HG03457 (cell line): ENCODE data around the gene PIEZO1.

Experiments
- ATAC-seq: cut with Tn5 transposase; IDR thresholded peaks from one replicate; pipeline ENCODE4 v1.9.1; 2021; ENCODE audit warnings: moderate number of reproducible peaks; ENCODE audit not compliant: unreplicated experiment

PIEZO1 gene

GRCh38 chr16:88768071-88768783, 16.8 kb downstream of the PIEZO1 start:
- ATAC-seq = no peak

- ATAC-seq = no peak
These were observed 17.4 kb downstream of the PIEZO1 start for GRCh38 chr16:88767546-88768070.

- ATAC-seq = no peak
These were observed 18.0 kb downstream of the PIEZO1 start for GRCh38 chr16:88766975-88767374.

GRCh38 chr16:88764913-88765349, 20.1 kb downstream of the PIEZO1 start:
- ATAC-seq = no peak

GRCh38 chr16:88764080-88764479, 20.9 kb downstream of the PIEZO1 start:
- ATAC-seq = no peak

GRCh38 chr16:88763502-88764053, 21.4 kb downstream of the PIEZO1 start:
- no peak for ATAC-seq

GRCh38 chr16:88762941-88763340, 22.1 kb downstream of the PIEZO1 start:
- ATAC-seq = no peak

GRCh38 chr16:88762258-88762870, 22.7 kb downstream of the PIEZO1 start:
- ATAC-seq = no peak

GRCh38 chr16:88761830-88762229, 23.2 kb downstream of the PIEZO1 start:
- no peak for ATAC-seq

- ATAC-seq = no peak
These were observed 23.9 kb downstream of the PIEZO1 start for GRCh38 chr16:88761143-88761534.

GRCh38 chr16:88760424-88761142, 24.4 kb downstream of the PIEZO1 start:
- ATAC-seq = no peak

GRCh38 chr16:88759976-88760350, 25.1 kb downstream of the PIEZO1 start:
- ATAC-seq = no peak

GRCh38 chr16:88759245-88759975, 25.6 kb downstream of the PIEZO1 start:
- ATAC-seq = no peak

- ATAC-seq = no peak
These were observed 26.1 kb downstream of the PIEZO1 start for GRCh38 chr16:88758944-88759244.

- no peak for ATAC-seq
These were observed 26.6 kb downstream of the PIEZO1 start for GRCh38 chr16:88758227-88758943.

GRCh38 chr16:88755745-88756443, 29.1 kb downstream of the PIEZO1 start:
- no peak for ATAC-seq

- no peak for ATAC-seq
These were observed 29.9 kb downstream of the PIEZO1 start for GRCh38 chr16:88754912-88755744.

GRCh38 chr16:88754109-88754911, 30.7 kb downstream of the PIEZO1 start:
- ATAC-seq = no peak
